ENCODE measurements around the gene NOX3. TPM values are rescaled to one million over a fixed set of nuclear protein-coding genes. Genes with fewer than 3 reads are reported as not detected.

NOX3 gene
- total and polyA plus RNA-seq, 2 experiments from 2014 or later = not detected

GRCh38 chr6:155434096-155434495, 21.5 kb downstream of the NOX3 start:
- Mint-ChIP-seq H3K4me3 (no peak overlapping the region), H3K9me3 (no peaks in the 10 kb centered on the region), H3K4me1 (no peaks in the 10 kb centered on the region), H3K27ac (no peak overlapping the region), H3K36me3 (ENCODE audit: low read depth) (no peaks in the 10 kb centered on the region), H3K27me3 (ENCODE audit: insufficient read depth, low read depth, poor library complexity) (peaks cover 4% of the 10 kb centered on the region)
- ATAC-seq (no peak), DNase-seq (ENCODE audit: low spot score) (no peak)
- H3K9me2 ChIP-seq (ENCODE audit: insufficient read depth) = no peaks in the 10 kb centered on the region
- peak overlapping the region; percentile 43; the same call in 1 of the 2 replicates for H2AFZ ChIP-seq
- H3K4me2 ChIP-seq = no peak overlapping the region
- no peaks in the 10 kb centered on the region for H3K4me1 ChIP-seq (ENCODE audit: insufficient read depth)
- TF ChIP-seq ZNF331 (CRISPR knock-in tag; IDR thresholded peaks at IDR 0.05; ENCODE audit: low read depth) = no peak
- TF ChIP-seq CREB1 (CRISPR knock-in tag; IDR thresholded peaks at IDR 0.05; ENCODE audit: low read depth) = no peak
- TF ChIP-seq, protein P1, sequence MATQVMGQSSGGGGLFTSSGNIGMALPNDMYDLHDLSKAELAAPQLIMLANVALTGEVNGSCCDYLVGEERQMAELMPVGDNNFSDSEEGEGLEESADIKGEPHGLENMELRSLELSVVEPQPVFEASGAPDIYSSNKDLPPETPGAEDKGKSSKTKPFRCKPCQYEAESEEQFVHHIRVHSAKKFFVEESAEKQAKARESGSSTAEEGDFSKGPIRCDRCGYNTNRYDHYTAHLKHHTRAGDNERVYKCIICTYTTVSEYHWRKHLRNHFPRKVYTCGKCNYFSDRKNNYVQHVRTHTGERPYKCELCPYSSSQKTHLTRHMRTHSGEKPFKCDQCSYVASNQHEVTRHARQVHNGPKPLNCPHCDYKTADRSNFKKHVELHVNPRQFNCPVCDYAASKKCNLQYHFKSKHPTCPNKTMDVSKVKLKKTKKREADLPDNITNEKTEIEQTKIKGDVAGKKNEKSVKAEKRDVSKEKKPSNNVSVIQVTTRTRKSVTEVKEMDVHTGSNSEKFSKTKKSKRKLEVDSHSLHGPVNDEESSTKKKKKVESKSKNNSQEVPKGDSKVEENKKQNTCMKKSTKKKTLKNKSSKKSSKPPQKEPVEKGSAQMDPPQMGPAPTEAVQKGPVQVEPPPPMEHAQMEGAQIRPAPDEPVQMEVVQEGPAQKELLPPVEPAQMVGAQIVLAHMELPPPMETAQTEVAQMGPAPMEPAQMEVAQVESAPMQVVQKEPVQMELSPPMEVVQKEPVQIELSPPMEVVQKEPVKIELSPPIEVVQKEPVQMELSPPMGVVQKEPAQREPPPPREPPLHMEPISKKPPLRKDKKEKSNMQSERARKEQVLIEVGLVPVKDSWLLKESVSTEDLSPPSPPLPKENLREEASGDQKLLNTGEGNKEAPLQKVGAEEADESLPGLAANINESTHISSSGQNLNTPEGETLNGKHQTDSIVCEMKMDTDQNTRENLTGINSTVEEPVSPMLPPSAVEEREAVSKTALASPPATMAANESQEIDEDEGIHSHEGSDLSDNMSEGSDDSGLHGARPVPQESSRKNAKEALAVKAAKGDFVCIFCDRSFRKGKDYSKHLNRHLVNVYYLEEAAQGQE (IDR thresholded peaks at IDR 0.05; ENCODE audit: unreplicated experiment) = no peak
- TF ChIP-seq, protein P2, sequence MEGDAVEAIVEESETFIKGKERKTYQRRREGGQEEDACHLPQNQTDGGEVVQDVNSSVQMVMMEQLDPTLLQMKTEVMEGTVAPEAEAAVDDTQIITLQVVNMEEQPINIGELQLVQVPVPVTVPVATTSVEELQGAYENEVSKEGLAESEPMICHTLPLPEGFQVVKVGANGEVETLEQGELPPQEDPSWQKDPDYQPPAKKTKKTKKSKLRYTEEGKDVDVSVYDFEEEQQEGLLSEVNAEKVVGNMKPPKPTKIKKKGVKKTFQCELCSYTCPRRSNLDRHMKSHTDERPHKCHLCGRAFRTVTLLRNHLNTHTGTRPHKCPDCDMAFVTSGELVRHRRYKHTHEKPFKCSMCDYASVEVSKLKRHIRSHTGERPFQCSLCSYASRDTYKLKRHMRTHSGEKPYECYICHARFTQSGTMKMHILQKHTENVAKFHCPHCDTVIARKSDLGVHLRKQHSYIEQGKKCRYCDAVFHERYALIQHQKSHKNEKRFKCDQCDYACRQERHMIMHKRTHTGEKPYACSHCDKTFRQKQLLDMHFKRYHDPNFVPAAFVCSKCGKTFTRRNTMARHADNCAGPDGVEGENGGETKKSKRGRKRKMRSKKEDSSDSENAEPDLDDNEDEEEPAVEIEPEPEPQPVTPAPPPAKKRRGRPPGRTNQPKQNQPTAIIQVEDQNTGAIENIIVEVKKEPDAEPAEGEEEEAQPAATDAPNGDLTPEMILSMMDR (conservative IDR thresholded peaks at IDR 0.05; ENCODE audit: low read depth in 2 of 2) = no peak
- TF ChIP-seq EZH2 (IDR thresholded peaks at IDR 0.05; ENCODE audit: low read depth, unreplicated experiment) = no peak
- no peak for TF ChIP-seq ZNF114 (CRISPR knock-in tag; IDR thresholded peaks at IDR 0.05)
- TF ChIP-seq POLR2AphosphoS5 (IDR thresholded peaks at IDR 0.05; ENCODE audit: low read depth) = no peak
- TF ChIP-seq JUNB (IDR thresholded peaks at IDR 0.05; ENCODE audit: unreplicated experiment) = no peak
- TF ChIP-seq ZNF462 (CRISPR knock-in tag; IDR thresholded peaks at IDR 0.05) = no peak
- TF ChIP-seq STAT1 (IDR thresholded peaks at IDR 0.05; ENCODE audit: unreplicated experiment) = no peak
- no peak for TF ChIP-seq ETS1 (IDR thresholded peaks at IDR 0.05)
- no peak for TF ChIP-seq NANOG (IDR thresholded peaks at IDR 0.05; ENCODE audit: borderline replicate concordance)
- TF ChIP-seq EZH2phosphoT487 (IDR thresholded peaks at IDR 0.05; ENCODE audit: unreplicated experiment) = no peak
- H3K4me3 ChIP-seq = no peak overlapping the region
- H3F3A ChIP-seq (replicated peaks; ENCODE audit: low read depth) = no peaks in the 10 kb centered on the region
- H3K27me3 ChIP-seq (ENCODE audit: insufficient read depth) = no peaks in the 10 kb centered on the region
- no peaks in the 10 kb centered on the region for H3K79me2 ChIP-seq (replicated peaks; ENCODE audit: insufficient read depth)
- H4K20me1 ChIP-seq (replicated peaks; ENCODE audit: insufficient read depth) = no peaks in the 10 kb centered on the region
- no peaks in the 10 kb centered on the region for H3K36me3 ChIP-seq (ENCODE audit: insufficient read depth)
- H3K27ac ChIP-seq (ENCODE audit: low read depth) = no peak overlapping the region
